Measurements from ENCODE around the gene HOXB13.

The HOXB13 gene

DNA sequence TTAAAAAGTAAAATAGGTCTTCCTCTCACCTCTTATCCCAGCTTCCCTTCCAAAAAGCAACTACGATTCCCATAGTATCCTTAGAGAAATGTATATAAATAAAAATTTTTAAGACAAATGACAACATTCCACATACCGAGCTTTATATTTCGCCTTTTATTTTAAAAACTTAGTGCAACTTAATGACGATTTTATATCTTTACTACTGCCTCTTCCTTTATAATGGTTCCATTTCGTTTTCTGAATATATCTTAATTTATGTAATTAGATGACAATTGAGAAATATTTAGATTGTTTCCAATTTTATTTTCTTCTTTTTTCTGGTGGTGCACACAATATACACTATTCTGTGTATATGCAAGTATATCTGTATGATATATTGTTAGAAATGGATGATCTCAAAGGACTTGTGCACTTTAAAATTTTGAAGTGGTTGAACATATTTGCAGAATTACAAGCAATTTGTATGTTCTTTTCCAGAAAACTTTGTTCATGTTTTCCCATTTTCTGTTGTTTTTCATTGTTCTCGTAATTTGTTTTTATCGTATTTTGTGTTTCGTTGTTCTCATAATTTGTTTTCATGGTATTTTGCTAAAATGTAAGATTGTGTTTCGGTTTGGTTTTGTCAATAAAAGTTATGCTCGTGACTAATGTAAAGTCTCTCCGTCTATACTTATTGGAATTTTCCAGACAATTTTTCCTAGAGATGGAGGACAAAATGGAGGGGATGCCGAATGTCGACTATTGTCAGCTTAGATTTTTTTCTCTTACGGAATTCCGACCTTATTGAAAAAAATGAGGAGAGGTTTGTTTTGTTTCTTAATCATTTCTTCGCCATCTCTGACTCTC is 20.4 kb upstream of the HOXB13 start:
- DNase-seq: no peak

DNA sequence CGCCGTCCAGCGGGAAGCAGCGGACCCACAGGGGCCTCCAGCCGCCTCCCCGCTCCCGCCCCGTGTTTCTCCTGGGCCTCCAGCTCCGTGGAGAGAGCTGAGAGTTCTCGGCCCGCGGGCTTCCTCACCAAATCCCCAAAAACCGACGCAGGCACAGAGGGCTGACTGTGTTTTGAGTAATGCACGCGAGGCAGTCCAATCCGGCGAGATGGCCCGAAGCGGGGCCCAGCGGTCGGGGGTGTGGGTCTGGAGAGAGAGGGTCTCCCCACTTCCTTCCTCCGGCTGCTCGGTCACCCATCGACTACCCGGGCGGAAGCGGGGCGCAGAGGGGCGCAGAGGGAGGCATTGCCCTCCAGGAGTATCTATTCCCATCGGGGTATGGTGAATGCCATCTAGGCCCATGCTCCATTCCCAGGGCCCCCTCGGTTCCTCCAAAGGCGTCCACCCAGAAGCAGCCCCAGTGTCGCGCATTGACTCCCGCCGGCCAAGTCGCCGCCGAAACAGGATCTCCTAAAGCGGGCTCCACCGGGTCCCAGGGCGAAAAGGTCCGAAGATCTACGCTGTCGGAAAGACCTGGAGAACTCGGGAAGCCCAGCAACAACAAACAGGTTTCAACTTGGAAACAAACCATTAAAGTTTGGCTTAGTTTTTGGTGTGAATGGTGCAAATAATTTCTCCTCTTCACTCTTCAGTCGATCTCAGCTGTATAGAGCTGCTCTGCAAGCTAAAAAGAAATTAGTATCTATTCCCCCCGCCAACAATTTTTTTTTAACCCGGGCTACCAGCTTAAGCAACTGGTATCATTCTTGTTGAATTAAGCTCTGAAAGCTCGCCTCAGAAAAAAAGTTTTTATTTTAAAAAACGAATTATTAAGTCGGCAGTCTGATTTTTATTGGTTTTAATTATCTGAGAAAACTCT is 19.2 kb upstream of the HOXB13 start:
- no peak for DNase-seq

DNA sequence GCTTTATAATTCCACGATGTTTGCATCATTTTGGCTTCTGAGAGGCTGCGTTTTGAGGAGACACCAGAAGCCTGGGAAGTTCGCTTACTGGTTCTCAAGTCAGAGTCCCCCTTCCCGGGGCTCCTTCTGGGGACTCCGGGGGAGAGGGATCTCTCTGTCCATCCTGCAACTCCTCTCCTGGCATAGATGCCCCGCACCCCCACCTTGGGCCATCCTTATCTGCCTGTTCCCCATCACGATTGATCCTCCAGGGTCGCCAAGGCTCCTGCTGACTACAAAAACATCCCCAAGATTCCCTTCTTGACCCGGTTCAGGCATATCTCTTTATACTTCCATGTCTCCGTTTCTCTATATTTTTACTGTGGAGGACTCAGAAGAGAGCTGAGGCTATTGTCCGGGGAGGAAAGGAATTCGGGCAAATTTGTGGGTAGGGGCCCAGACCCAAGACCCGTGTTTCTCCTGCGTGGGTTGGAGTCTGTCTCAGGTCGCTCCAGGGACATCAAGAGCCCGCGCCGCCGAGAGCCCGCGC is 18.4 kb upstream of the HOXB13 start:
- no peak for DNase-seq

DNA sequence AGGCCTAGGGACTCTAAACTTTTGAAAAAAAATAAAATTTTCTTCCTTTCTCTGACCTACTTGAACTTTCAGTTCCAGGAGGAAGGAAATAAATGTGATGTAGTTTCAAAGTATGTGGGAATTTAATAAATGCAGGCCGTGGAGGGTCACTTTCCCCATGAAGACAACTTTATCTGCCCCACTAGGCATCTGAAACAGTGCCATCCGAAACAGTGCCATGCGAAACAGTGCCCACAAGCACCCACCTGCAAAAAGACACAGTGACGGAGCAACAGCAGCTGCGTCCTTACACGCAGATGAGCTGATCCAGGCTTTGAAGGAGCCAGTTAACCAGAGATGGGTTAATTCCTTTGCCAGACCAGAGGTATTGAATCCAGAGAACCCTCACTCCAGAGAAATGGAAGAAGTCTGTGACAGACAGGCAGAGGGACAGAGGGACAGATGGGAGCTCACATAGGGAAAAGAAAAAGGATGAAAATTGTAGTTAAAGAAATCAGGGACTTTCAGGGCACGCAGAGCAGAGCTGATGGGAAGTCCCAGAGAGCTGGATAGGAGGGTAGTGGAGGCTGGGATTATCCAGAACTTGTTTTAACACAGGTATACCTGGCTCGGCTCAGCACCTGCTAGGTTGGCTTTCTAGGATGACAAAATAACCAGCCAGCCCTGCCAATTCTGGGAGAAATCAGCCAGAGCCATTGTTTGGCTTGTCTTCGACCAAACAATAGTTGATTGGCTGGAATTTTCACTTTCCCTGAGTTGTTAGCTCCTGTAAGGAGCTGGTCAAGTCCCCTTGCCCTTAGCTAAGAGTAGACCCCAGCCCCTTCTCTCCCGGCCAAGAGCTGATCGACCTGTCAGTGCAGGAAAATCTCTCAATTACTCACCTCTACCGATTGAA is 17.1 kb upstream of the HOXB13 start:
- no peak for DNase-seq

DNA sequence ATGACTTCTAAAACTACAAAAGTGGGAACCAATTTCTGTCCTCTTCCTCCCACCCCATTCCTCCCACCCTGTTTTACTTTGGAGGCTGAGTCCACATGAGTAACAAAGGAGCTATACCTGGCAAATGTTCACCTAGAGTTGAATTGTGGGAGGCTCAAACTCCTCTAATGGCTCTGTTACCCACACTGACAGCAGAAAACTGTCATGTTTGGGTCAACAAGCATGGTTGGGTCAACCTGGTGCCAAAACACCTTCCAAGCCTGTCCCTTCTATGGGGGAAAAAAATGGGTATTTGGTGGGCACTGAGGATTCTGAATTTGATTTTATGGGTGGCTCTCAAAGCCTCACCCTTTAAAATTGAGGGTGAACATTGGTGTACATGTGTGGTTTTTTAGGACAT is 12.0 kb upstream of the HOXB13 start:
- no peak for DNase-seq

DNA sequence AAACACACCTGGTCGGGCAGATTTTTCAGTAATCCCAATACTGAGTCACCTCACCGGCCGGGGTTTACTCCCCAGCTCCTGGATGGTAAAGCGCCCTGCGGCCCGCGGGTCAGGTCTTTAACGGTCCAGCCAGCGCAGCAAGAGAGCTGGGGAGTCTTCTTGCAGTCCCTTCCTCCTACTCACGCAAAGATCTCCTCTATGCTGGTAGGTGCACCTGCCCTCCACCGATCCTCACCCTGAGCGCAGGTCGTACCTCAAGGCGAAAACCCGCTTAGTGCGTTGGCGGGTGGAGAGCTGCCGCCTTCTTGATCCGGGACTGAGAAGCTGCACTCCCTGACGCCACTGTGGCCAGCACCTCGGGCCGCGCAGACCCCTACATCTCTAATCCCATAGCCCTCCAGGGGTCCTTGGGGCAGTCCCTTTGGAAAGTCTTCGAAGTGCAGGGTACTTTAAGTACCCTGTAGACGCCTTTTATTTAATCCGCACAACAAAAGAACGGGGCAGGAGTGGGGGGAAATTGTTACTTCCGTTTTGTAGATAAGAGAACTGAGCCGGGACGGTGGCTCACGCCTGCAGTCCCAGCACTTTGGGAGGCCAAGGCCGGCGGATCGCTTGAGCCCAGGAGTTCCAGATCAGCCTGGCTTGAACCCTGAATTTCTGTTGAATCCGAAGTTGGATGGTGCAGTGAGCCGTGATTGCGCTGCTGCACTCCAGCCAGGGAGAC is 10.4 kb upstream of the HOXB13 start:
- DNase-seq: no peak

DNA sequence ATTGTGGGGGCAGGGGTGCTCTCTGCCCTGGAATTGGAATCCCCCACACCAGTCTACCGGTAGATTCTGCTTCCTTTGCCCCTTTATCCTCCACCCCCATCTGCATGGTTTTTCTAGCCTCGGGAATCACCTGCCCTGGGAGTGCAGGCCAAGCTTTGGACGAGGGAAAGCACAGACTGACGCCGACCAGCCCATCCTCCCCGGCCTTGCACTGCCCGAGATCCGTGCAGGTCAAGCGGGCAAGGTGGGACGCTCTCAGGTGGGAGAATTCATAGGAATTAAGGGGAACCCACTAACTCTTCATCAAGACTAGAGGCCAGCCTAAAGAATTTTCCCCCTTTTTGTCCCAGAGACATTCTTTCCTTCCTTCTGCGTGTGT is 9.9 kb upstream of the HOXB13 start:
- no peak for DNase-seq

DNA sequence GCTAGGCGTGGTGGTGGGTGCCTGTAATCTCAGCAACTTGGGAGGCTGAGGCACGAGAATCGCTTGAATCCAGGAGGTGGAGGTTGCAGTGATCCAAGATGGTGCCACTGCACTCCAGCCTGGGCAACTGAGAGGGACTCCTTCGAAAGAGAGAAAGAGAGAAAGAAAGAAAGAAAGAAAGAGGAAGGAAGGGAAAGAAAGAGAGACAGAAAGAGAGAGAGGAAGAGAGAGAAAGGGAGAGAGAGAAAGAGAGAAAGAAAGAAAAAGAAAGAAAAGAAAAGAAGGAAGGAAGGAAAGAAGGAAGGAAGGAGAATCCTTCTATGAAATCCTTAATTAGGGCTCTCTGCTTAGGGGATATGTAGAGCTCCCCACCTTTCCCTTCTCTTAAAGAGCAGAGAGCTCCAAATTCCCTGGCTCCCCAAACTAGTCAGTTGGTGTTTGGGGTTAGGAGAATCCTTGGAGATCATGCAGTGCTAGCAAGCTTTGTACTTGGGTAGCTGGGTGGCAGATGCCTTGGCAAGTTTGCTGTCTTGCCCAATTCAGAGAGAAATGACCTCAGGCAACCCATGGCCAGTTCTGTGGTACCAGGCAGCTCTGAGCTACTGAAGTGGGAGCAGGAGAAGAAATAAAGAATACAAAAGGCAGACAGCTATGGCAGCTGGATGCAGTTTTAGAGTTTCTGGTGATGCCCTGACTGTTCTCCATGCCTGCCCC is 8.9 kb upstream of the HOXB13 start:
- no peak for DNase-seq

DNA sequence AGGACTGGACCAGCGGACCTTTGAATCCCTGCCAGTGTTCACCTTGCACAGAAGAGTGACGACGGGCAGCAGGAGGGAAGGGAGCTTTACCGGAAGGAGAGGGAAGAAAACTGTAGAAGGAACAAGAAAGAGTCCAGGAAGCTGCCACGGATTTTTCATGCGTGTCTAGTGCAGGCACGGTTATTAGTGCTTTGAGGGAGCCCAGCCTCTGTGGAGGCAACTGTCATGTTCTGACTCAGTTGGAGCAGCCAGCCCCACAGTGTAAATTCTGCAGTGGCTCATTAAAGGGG is 6.5 kb upstream of the HOXB13 start:
- no peak for DNase-seq

DNA sequence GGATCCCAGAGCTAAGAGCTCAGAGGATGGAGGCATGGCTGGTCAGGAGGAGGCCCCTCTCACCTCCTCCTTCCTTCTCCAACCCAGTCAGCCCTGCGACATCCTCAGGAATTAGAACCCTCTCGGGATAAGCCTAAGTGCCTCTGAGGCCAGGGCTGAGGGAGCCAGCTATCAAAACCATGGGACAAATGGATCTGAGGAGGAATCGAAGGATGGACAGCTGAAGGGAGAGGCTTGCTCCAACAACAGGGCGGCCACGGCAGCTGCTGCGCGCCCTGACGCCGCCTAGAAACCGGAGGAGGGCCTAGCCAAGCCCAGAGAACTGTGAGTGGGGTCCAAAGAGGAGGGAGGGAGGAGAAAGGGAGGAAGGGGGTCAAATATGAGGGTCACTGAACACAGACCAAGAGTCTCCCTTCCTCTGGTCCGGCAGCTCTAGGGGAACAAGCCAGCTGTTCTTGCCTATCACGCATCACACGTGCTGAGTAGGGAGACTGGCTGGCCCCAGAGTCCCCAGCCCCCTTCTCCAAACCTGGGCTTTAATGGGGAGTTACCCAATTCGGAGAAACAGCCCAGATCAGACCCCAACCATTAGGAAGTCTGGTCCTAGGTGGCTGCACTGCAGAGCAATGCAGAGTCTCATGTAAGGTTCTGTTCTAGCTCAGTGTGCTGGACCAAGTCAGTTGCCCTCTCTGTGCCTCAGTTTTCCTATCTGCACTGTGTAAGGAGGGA is 5.9 kb upstream of the HOXB13 start:
- DNase-seq: no peak

DNA sequence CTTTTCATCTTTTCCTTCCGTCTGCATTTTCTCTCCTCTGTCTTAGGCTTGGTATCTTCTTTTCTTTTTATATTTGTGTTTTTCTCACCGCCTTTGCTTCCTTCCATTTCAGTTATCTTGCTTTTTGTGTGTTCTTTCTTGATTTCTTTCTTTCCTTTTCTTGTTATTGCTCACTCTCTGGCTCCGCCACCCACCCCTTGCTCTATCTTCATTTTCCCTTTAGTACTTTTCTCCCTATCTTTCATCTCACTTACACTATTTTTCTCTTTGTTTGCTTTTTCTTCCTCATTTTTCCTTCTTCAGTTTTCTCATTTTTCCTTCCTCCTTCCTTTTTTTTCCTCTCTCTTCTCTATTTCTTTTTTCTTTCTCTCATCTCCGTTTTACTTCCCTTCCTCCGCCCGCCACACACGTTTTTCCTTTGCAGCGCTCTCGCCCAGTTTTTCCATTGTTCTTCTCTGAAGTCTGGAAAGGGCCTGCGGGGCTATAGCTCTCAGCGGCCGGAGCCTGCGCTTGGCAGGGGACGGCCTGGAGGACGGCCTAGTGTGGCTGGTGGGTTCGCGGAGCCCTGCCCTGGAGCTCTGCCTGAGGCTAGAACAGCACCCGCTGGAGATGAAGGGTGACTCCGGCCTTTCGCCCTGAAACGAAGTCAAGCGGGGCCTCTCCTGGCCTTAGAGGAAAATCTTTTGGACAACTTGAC is 5.2 kb upstream of the HOXB13 start:
- DNase-seq: no peak

DNA sequence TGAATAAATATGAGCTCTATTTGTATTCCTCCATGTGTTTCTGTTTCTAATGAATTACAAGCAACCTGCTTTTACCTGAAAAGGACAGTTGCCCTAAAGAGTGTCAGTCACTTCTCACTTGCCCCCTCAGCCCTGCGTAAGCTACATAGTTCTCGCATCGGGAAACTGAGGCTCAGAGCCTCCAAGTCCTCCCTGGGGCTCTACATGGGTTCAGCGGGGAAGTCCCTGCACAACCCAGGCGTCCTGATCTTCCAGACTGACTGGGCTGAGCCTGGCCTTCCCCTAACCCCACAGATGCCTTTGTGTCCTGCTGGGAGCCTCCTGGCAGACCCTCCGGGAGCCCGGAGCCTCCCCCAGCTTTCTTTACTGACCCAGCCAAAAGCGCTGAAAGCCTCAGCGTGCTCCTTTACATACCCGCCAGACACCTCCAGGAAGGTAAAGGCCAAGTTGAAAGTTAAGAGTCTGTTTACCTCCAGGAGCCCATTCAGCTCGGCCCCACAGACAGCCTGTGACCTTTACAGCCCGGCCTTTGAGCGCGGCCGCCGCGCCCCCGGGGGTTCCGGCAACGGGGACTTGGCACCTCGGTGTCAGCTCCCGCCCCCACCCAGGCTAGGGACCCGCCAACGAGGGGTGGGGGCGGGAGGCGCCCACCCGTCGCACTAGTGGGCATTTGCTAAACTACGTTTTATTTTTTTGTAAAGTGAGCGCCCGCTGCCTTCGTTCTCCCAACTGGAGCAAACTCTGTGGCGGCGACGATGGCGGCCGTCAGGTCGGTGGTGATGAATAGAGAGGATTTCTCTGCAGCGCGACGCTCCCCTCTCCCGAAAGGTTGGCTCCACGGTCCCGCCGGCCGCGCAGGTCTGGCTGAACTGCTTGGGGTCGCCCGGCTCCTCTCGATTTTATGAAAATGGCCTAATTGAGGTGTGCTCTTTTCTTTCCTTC is 4.4 kb upstream of the HOXB13 start:
- DNase-seq: no peak

DNA sequence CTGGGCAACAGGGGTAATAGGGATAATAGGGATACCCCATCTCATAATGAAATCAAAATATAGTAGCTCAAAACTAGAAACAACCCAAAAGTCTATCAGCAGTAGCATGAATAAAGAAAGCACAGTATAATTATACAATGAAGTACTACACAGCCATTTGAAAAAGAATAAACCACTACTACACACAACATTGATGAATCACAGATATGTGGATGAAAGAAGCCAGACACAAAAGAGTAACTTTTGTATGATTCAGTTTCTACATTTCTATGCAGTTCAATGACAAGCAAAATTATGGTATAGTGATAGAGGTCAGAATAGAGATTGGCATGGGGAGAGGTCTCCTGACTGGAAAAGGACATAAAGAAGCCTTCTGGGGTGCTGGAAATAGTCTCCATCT is 2.8 kb upstream of the HOXB13 start:
- no peak for DNase-seq

DNA sequence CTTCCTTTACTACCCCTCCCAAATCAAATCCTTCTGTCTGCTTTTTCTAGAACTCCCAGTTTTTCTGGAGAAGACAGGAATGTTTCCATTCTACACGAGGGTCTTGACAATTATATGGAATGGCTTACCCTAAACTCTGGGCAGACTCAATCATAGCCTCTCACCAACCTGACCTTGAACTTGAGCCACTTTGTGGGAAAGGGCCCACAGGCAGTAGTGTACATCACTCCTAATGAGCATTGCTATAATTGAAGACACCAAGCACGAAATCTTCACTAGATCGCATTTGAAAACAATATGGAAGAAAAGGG is 1.6 kb upstream of the HOXB13 start:
- no peak for DNase-seq

DNA sequence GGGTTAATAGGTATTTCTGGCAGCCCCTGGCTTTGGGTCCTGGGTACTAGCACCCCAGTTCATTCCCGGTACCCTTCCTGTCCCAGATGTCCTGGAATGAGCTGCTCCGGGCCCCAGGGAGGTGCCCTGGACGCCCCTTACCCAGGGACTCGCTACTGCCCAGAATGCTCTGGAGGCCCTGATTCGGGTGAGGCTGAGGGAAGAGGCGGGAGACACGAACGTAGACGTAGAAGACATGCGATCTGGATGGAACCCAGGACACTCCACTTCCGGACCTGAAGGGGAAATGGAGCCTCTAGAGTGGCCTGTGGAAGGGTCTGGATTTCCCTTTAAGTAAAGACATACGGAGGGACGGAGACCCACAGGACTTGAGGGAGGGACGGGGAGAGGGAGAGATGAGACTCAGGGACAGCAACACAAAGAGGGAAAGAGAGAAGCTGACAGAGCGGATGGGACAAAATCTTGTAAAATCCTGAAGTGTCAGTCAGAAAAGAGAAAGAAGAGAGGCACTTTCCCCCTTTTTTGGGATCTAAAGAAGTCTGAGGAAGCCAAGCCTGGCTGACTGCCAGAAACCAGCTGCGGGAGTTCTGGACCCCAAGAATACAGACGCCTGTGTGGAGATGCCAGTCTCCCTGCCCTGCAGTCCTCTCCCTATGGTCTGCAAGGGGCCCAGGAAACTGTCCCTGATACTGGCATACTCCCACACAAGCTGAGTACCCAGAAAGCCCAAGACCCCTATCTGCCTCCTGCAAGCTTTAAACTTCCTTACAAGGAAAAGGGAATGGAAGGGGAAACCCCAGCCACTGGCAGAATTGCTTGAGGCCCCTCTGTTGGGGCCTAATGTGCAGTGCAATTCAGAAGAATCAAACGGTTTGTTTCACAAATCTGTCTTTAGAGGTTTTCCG is 1.0 kb upstream of the HOXB13 start:
- no peak for DNase-seq

DNA sequence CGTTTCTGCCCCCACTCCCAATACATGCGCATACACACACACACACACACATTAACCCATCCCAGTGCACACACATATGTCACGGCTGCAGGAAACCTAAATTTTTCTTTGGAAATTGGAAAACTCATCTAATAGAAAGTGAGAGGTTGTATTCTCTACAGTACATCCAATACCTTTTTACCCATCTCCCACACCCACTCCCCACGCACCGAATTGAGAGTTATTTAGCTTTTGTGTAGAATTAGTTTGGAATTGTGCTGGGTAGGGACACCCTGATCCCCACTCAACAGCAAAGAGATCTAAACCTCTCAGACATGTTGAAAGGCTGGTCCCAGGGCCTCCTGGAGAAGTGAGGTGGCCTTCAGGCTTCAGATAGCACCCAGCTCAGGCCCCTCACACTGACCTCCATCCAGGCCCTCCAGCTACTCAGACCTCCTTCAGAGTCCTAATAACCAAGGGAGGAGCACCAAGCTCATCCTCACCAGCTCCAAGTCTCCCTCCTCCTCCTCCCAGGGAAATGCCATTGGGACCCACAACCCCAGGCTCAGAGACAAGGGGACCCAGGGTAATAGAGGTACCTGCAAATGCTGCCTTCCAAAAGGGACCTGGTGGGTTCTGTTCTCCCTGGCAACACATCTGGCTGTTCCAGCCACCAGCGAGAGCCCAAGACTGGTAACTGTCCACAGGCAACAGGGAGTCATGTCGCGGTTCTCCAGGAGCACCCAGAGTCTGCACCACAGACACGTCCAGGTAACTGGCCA is 955 bp downstream of the HOXB13 start:
- no peak for DNase-seq

DNA sequence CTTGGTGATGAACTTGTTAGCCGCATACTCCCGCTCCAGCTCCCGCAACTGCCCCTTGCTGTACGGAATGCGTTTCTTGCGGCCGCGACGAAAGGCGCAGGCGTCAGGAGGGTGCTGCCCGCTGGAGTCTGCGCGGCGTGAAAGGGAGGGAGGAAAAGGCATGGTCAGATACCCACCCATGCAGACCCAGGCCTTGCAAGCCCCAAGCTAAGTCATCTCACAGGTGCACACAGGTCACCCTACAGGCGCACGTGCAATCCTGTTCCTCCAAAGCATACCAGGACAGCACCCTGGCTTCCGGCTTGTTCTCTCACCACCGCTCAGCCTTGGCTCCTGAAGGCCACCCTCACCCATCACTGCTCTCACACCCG is 1.6 kb downstream of the HOXB13 start:
- DNase-seq: no peak
